Stimulated activated naive CD8-positive, alpha-beta T cell treated with anti-CD3 and anti-CD28 coated beads, Interleukin-15, Interleukin-2, amounts not matched to agents 100 U/mL and 50 U/mL, for 24 hours (primary cell): ENCODE data around the gene ASPSCR1.
"Not testable (repeated sequence)": the region's sequence is repeated elsewhere in the genome, so short reads cannot be mapped to it uniquely, and the experiment has no call there.

Source experiments
- ATAC-seq: fragments of 150-1000 bp; cut with Tn5 transposase; one replicate; pipeline ENCODE4 v1.10.0; 2021
- DNase-seq: peaks from one replicate; pipeline ENCODE4 v3.0.0; 2021

Gene ASPSCR1

GRCh38 chr17:81941484-81942166 lies 35.8 kb upstream of the ASPSCR1 start:
- no peak for ATAC-seq

GRCh38 chr17:81942167-81942553 lies 35.3 kb upstream of the ASPSCR1 start:
- ATAC-seq: no peak
- DNase-seq: no peak

More at GRCh38 chr17:81941484-81942166, 35.8 kb upstream of the ASPSCR1 start:
- no peak for DNase-seq

GRCh38 chr17:81944858-81945257 lies 32.6 kb upstream of the ASPSCR1 start:
- ATAC-seq (no peak), DNase-seq (no peak)

GRCh38 chr17:81947189-81947588 lies 30.2 kb upstream of the ASPSCR1 start, which contains the start of gene MYADML2:
Gene MYADML2, minus strand, starts transcription at chr17:81947233. Its CDS starts 5,492 bp downstream, at chr17:81941741.
- ATAC-seq (no peak), DNase-seq (no peak)

- peak; percentile 10 for ATAC-seq
- DNase-seq: no peak
These were observed 28.6 kb upstream of the ASPSCR1 start for GRCh38 chr17:81948635-81949378.

GRCh38 chr17:81950501-81950900 lies 26.9 kb upstream of the ASPSCR1 start:
- DNase-seq (no peak), ATAC-seq (no peak)

GRCh38 chr17:81951785-81952684 lies 25.4 kb upstream of the ASPSCR1 start:
- ATAC-seq (no peak), DNase-seq (no peak)

- DNase-seq (no peak), ATAC-seq (no peak)
These were observed 24.6 kb upstream of the ASPSCR1 start for GRCh38 chr17:81952792-81953228.

- ATAC-seq, DNase-seq: not testable (repeated sequence)
These were observed 24.0 kb upstream of the ASPSCR1 start for GRCh38 chr17:81953443-81953842.

- ATAC-seq (no peak), DNase-seq (no peak)
These were observed 23.0 kb upstream of the ASPSCR1 start for GRCh38 chr17:81954131-81955057.

GRCh38 chr17:81955058-81955681 lies 22.3 kb upstream of the ASPSCR1 start:
- no peak for ATAC-seq

GRCh38 chr17:81955756-81956544 lies 21.5 kb upstream of the ASPSCR1 start:
- DNase-seq (no peak), ATAC-seq (no peak)

More at GRCh38 chr17:81955058-81955681, 22.3 kb upstream of the ASPSCR1 start:
- no peak for DNase-seq

GRCh38 chr17:81956607-81957589 lies 20.5 kb upstream of the ASPSCR1 start:
- ATAC-seq (no peak), DNase-seq (no peak)

- no peak for DNase-seq
- ATAC-seq: no peak
These were observed 19.6 kb upstream of the ASPSCR1 start for GRCh38 chr17:81957691-81958432.

- DNase-seq (no peak), ATAC-seq (no peak)
These were observed 18.6 kb upstream of the ASPSCR1 start for GRCh38 chr17:81958633-81959342.

GRCh38 chr17:81959362-81960129 lies 17.9 kb upstream of the ASPSCR1 start:
- peak; percentile 92 for ATAC-seq
- DNase-seq: peak; percentile 88
